CD4-positive, alpha-beta T cell treated with Interleukin-17A for 4 hours (primary cell): ENCODE measurements around the gene SPATA2.

Source experiments
- DNase-seq: peaks from one replicate; pipeline ENCODE4 v3.0.0-alpha.2; 2020; ENCODE audit warnings: mixed read lengths

SPATA2 gene

DNA sequence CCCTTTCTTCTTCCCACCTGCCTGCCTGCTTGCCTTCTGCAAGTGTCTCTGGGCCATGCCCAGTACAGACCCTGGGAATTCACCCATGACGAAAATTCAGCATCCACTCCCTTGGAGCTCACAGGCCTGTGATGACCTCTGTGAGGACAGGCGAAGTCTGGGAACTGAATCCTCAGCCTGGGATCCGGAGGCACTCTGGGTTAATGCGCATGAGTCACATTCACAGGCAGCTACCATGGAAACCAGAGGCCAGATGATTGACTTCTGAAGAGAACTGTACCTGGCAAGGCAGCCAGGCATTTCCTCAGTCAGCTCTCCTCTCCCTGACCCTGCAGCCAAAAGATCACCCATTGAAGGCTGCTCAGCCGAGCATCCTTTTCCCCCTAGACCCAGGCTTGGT is 61.7 kb downstream of the SPATA2 start:
- DNase-seq, result no peak
